ENCODE measurements around the gene MSN. TPM values are rescaled to one million over a fixed set of nuclear protein-coding genes. Genes with fewer than 3 reads are reported as not detected.

Gene MSN
- total RNA-seq, 1 experiment from 2014 or later: 308 TPM

- no peak for ATAC-seq
- no TSS peak for BruUV-seq (replicated peaks)
- ChIA-PET POLR2A (ENCODE audit: unreplicated experiment) (no interaction called here), CTCF (no interaction called here)
- TF ChIP-seq EZH2phosphoT487 (IDR thresholded peaks at IDR 0.05; ENCODE audit: borderline replicate concordance, low read length) (no peak), EZH2 (IDR thresholded peaks at IDR 0.05; ENCODE audit: low read length, unreplicated experiment) (no peak), CTCF (conservative IDR thresholded peaks at IDR 0.05; ENCODE audit: low read depth, low read length) (no peak)
- no peak for DNase-seq
- Histone ChIP-seq H3K9ac (ENCODE audit: low read length) (no peak overlapping the region), H3K4me2 (ENCODE audit: low read length) (no peak overlapping the region), H3K36me3 (ENCODE audit: low read depth, low read length) (no peaks in the 10 kb centered on the region; the same call in 1 of the 2 replicates), H3K9me3 (ENCODE audit: low read length) (no peaks in the 10 kb centered on the region), H3K27me3 (ENCODE audit: low read length) (no peaks in the 10 kb centered on the region), H3K9me2 (replicated peaks; ENCODE audit: low read length) (no peaks in the 10 kb centered on the region), H3K79me2 (ENCODE audit: low read length) (no peaks in the 10 kb centered on the region), H3K4me1 (ENCODE audit: insufficient read depth, low read length) (no peaks in the 10 kb centered on the region), H2AFZ (ENCODE audit: low read length) (no peak overlapping the region), H3K27ac (ENCODE audit: low read length) (no peak overlapping the region), H3F3A (ENCODE audit: low read length, unreplicated experiment) (no peaks in the 10 kb centered on the region), H4K20me1 (ENCODE audit: low read length) (no peaks in the 10 kb centered on the region), H3K4me3 (ENCODE audit: low read length) (no peak overlapping the region)
- intact Hi-C loops (cut with micrococcal nuclease): no loop called here
Observed at GRCh38 chrX:65750674-65751469, 83.4 kb downstream of the MSN start.

GRCh38 chrX:65751519-65751918 is 84.1 kb downstream of the MSN start:
- Histone ChIP-seq H3K4me1 (ENCODE audit: insufficient read depth, low read length) (no peaks in the 10 kb centered on the region), H3K36me3 (ENCODE audit: low read depth, low read length) (no peaks in the 10 kb centered on the region), H3K79me2 (ENCODE audit: low read length) (no peaks in the 10 kb centered on the region), H3K27ac (ENCODE audit: low read length) (no peak overlapping the region), H4K20me1 (ENCODE audit: low read length) (no peaks in the 10 kb centered on the region), H3F3A (ENCODE audit: low read length, unreplicated experiment) (no peaks in the 10 kb centered on the region), H3K4me3 (ENCODE audit: low read length) (no peak overlapping the region), H3K9ac (ENCODE audit: low read length) (no peak overlapping the region), H3K9me3 (ENCODE audit: low read length) (no peaks in the 10 kb centered on the region), H3K4me2 (ENCODE audit: low read length) (no peak overlapping the region), H2AFZ (ENCODE audit: low read length) (no peak overlapping the region), H3K9me2 (replicated peaks; ENCODE audit: low read length) (no peaks in the 10 kb centered on the region), H3K27me3 (ENCODE audit: low read length) (no peaks in the 10 kb centered on the region)
- ATAC-seq: no peak
- TF ChIP-seq EZH2 (IDR thresholded peaks at IDR 0.05; ENCODE audit: low read length, unreplicated experiment): no peak
- TF ChIP-seq EZH2phosphoT487 (IDR thresholded peaks at IDR 0.05; ENCODE audit: borderline replicate concordance, low read length): no peak
- TF ChIP-seq CTCF (conservative IDR thresholded peaks at IDR 0.05; ENCODE audit: low read depth, low read length): no peak
- no peak for DNase-seq
- ChIA-PET CTCF (no interaction called here), POLR2A (ENCODE audit: unreplicated experiment) (no interaction called here)
- intact Hi-C loops (cut with micrococcal nuclease): no loop called here
- BruUV-seq (replicated peaks): no TSS peak

- no peaks in the 10 kb centered on the region for H3K4me1 ChIP-seq (ENCODE audit: insufficient read depth, low read length)
- ATAC-seq (no peak), DNase-seq (no peak)
- POLR2A ChIA-PET (ENCODE audit: unreplicated experiment): no interaction called here
- H3K9me2 ChIP-seq (replicated peaks; ENCODE audit: low read length): no peaks in the 10 kb centered on the region
- no peak overlapping the region for H3K4me2 ChIP-seq (ENCODE audit: low read length)
- no peak overlapping the region for H3K4me3 ChIP-seq (ENCODE audit: low read length)
- no peak overlapping the region for H3K9ac ChIP-seq (ENCODE audit: low read length)
- H3K36me3 ChIP-seq (ENCODE audit: low read depth, low read length): no peaks in the 10 kb centered on the region
- no peaks in the 10 kb centered on the region for H3K9me3 ChIP-seq (ENCODE audit: low read length)
- H4K20me1 ChIP-seq (ENCODE audit: low read length): no peaks in the 10 kb centered on the region
- no peak overlapping the region for H2AFZ ChIP-seq (ENCODE audit: low read length)
- CTCF ChIA-PET: no interaction called here
- no TSS peak for BruUV-seq (replicated peaks)
- H3K79me2 ChIP-seq (ENCODE audit: low read length): no peaks in the 10 kb centered on the region
- H3F3A ChIP-seq (ENCODE audit: low read length, unreplicated experiment): no peaks in the 10 kb centered on the region
- no peak for TF ChIP-seq CTCF (conservative IDR thresholded peaks at IDR 0.05; ENCODE audit: low read depth, low read length)
- no peak for TF ChIP-seq EZH2 (IDR thresholded peaks at IDR 0.05; ENCODE audit: low read length, unreplicated experiment)
- no peak for TF ChIP-seq EZH2phosphoT487 (IDR thresholded peaks at IDR 0.05; ENCODE audit: borderline replicate concordance, low read length)
- no peak overlapping the region for H3K27ac ChIP-seq (ENCODE audit: low read length)
- intact Hi-C loops (cut with micrococcal nuclease): no loop called here
- no peaks in the 10 kb centered on the region for H3K27me3 ChIP-seq (ENCODE audit: low read length)
Observed at GRCh38 chrX:65752294-65752693, 84.8 kb downstream of the MSN start.

Data from PC-3 (cell line).